BLaER1 treated with 17β-estradiol and CSF1 and Interleukin-3, amounts not matched to agents 10 nM and 100 nM (cell line): ENCODE data around the gene GGT1.
"Not testable (repeated sequence)": the region's sequence is repeated elsewhere in the genome, so short reads cannot be mapped to it uniquely, and the experiment has no call there.

Experiments
- H3K27ac ChIP-seq, 11 experiments: shearing (Covaris generic); formaldehyde crosslinking; 2 replicates each; pipeline ENCODE4 v1.8.1; 2022
- H3K27me3 ChIP-seq, 11 experiments: shearing (Covaris generic); formaldehyde crosslinking; 2 replicates each; pipeline ENCODE4 v1.8.1; 2022
- H3K36me3 ChIP-seq, 11 experiments: shearing (Covaris generic); formaldehyde crosslinking; 2 replicates each; pipeline ENCODE4 v1.8.1; 2022
- H3K4me1 ChIP-seq, 10 experiments: shearing (Covaris generic); formaldehyde crosslinking; 2 replicates each; pipeline ENCODE4 v1.8.1; 2022
- H3K4me2 ChIP-seq, 11 experiments: shearing (Covaris generic); formaldehyde crosslinking; 2 replicates each; pipeline ENCODE4 v1.8.1; 2022
- H3K4me3 ChIP-seq, 10 experiments: shearing (Covaris generic); formaldehyde crosslinking; 2 replicates each; pipeline ENCODE4 v1.8.1; 2022
- H3K9ac ChIP-seq, 11 experiments: shearing (Covaris generic); formaldehyde crosslinking; 2 replicates each; pipeline ENCODE4 v1.8.1; 2022
- H3K9me3 ChIP-seq, 11 experiments: shearing (Covaris generic); formaldehyde crosslinking; replicated peaks in 1 of 11; 2 replicates each; pipeline ENCODE4 v1.8.1; 2022
- H4K20me1 ChIP-seq, 11 experiments: shearing (Covaris generic); formaldehyde crosslinking; 2 replicates each; pipeline ENCODE4 v1.8.1; 2022
- Cebpa-rat ChIP-seq, 11 experiments: shearing (Covaris generic); IDR thresholded peaks; 2 replicates each; pipeline ENCODE4 v1.8.1; 2022

The GGT1 gene

GRCh38 chr22:24602847-24603769 lies at the start of gene GGT1:
GGT1 (plus strand) TSS chr22:24603193; CDS start chr22:24611082, 7,889 bp downstream.
- peak within 1 kb of the TSS in 7 of 11 experiments; percentile 31 to 77 (median 59); a peak in 11 of 22 replicates for H3K27ac ChIP-seq
- peaks cover 31 to 49% (median 40%) of the 10 kb centered on the region in 10 experiments for H3K4me1 ChIP-seq
- not testable (repeated sequence) for H3K4me3 ChIP-seq, H3K36me3 ChIP-seq, H3K9me3 ChIP-seq, H4K20me1 ChIP-seq, H3K27me3 ChIP-seq
- peak within 1 kb of the TSS; percentile 53 to 81 (median 65); a peak in 19 of 22 replicates for H3K4me2 ChIP-seq
- H3K9ac ChIP-seq, result peak within 1 kb of the TSS in 3 of 11 experiments; percentile 15 to 33 (median 32); a peak in 1 of 22 replicates

- Histone ChIP-seq H3K27ac (peak overlapping the region; percentile 90 to 98 (median 96); a peak in 21 of 22 replicates), H3K4me2 (peak overlapping the region; percentile 92 to 100 (median 98)), H3K27me3 (no peaks in the 10 kb centered on the region), H4K20me1 (peaks cover 52 to 89% (median 81%) of the 10 kb centered on the region in 11 experiments; a peak in 21 of 22 replicates), H3K4me1 (peaks cover 56 to 77% (median 64%) of the 10 kb centered on the region in 10 experiments), H3K36me3 (peaks cover 35 to 58% (median 53%) of the 10 kb centered on the region in 11 experiments), H3K4me3 (peak overlapping the region; percentile 86 to 99 (median 98)), H3K9me3 (no peaks in the 10 kb centered on the region), H3K9ac (peak overlapping the region; percentile 89 to 99 (median 98))
- TF ChIP-seq Cebpa-rat (IDR thresholded peaks at IDR 0.05), result no peak
Measured at GRCh38 chr22:24553597-24554312, 49.2 kb upstream of the GGT1 start.

- Histone ChIP-seq H3K9ac (peak within 1 kb of the TSS; percentile 89 to 99 (median 98)), H3K4me1 (peaks cover 64 to 79% (median 72%) of the 10 kb centered on the region in 10 experiments), H3K4me2 (peak within 1 kb of the TSS; percentile 96 to 100 (median 98)), H3K27me3 (no peaks in the 10 kb centered on the region), H3K4me3 (peak within 1 kb of the TSS; percentile 86 to 99 (median 98)), H3K36me3 (peaks cover 36 to 58% (median 53%) of the 10 kb centered on the region in 11 experiments), H3K9me3 (no peaks in the 10 kb centered on the region), H4K20me1 (peaks cover 52 to 89% (median 81%) of the 10 kb centered on the region in 11 experiments; a peak in 21 of 22 replicates), H3K27ac (peak within 1 kb of the TSS; percentile 95 to 100 (median 98))
- TF ChIP-seq Cebpa-rat (IDR thresholded peaks at IDR 0.05), result no peak
Measured at GRCh38 chr22:24554313-24555164, 48.5 kb upstream of the GGT1 start, which contains the start of gene GUCD1. GUCD1 (minus strand) TSS chr22:24555138; CDS start chr22:24554991, 147 bp downstream.

- Histone ChIP-seq H3K36me3 (peaks cover 40 to 58% (median 53%) of the 10 kb centered on the region in 11 experiments), H3K9me3 (no peaks in the 10 kb centered on the region), H3K4me3 (peak within 1 kb of the TSS; percentile 86 to 99 (median 98)), H3K27ac (peak within 1 kb of the TSS; percentile 95 to 100 (median 98)), H3K9ac (peak within 1 kb of the TSS; percentile 89 to 99 (median 98)), H3K27me3 (no peaks in the 10 kb centered on the region), H3K4me1 (peaks cover 66 to 72% (median 69%) of the 10 kb centered on the region in 10 experiments), H3K4me2 (peak within 1 kb of the TSS; percentile 96 to 100 (median 98)), H4K20me1 (peaks cover 48 to 89% (median 81%) of the 10 kb centered on the region in 11 experiments; a peak in 21 of 22 replicates)
- no peak for TF ChIP-seq Cebpa-rat (IDR thresholded peaks at IDR 0.05)
Measured at GRCh38 chr22:24555165-24556039, 47.6 kb upstream of the GGT1 start, which contains the start of gene SNRPD3. SNRPD3 (plus strand) TSS chr22:24555999; CDS start chr22:24557675, 1,676 bp downstream.

- peaks cover 52 to 89% (median 83%) of the 10 kb centered on the region in 11 experiments for H4K20me1 ChIP-seq
- H3K4me2 ChIP-seq, result peak overlapping the region in 7 of 11 experiments; percentile 1 to 96 (median 7); a peak in 5 of 22 replicates
- H3K9ac ChIP-seq, result peak overlapping the region in 6 of 11 experiments; percentile 21 to 41 (median 28); a peak in 7 of 22 replicates
- H3K9me3 ChIP-seq, result no peaks in the 10 kb centered on the region
- H3K4me1 ChIP-seq, result peaks cover 30 to 43% (median 33%) of the 10 kb centered on the region in 10 experiments
- H3K4me3 ChIP-seq, result no peak overlapping the region
- TF ChIP-seq Cebpa-rat (IDR thresholded peaks at IDR 0.05), result no peak
- H3K36me3 ChIP-seq, result peaks cover 61 to 77% (median 75%) of the 10 kb centered on the region in 11 experiments
- H3K27ac ChIP-seq, result no peak overlapping the region
- H3K27me3 ChIP-seq, result no peaks in the 10 kb centered on the region
Measured at GRCh38 chr22:24559471-24559870, 43.5 kb upstream of the GGT1 start.

- Histone ChIP-seq H4K20me1 (peaks cover 90 to 100% (median 100%) of the 10 kb centered on the region in 11 experiments), H3K9me3 (no peaks in the 10 kb centered on the region), H3K27me3 (no peaks in the 10 kb centered on the region), H3K4me1 (peaks cover 13 to 25% (median 15%) of the 10 kb centered on the region in 10 experiments; a peak in 18 of 20 replicates), H3K4me3 (no peak overlapping the region), H3K36me3 (peaks cover 87 to 100% (median 100%) of the 10 kb centered on the region in 11 experiments), H3K4me2 (no peak overlapping the region), H3K9ac (peak overlapping the region in 4 of 11 experiments; percentile 5 to 36 (median 22); a peak in 1 of 22 replicates), H3K27ac (no peak overlapping the region)
- TF ChIP-seq Cebpa-rat (IDR thresholded peaks at IDR 0.05), result no peak
Measured at GRCh38 chr22:24563246-24563645, 39.7 kb upstream of the GGT1 start.

- Histone ChIP-seq H3K9me3 (no peaks in the 10 kb centered on the region), H3K4me1 (peaks cover 2 to 13% (median 3%) of the 10 kb centered on the region in 10 experiments; a peak in 13 of 20 replicates), H3K27me3 (no peaks in the 10 kb centered on the region), H3K9ac (peak overlapping the region in 5 of 11 experiments; percentile 3 to 26 (median 16); a peak in 4 of 22 replicates), H3K4me2 (no peak overlapping the region), H4K20me1 (peaks cover 78 to 100% (median 99%) of the 10 kb centered on the region in 11 experiments), H3K4me3 (no peak overlapping the region), H3K27ac (no peak overlapping the region), H3K36me3 (peaks cover 87 to 100% (median 100%) of the 10 kb centered on the region in 11 experiments)
- no peak for TF ChIP-seq Cebpa-rat (IDR thresholded peaks at IDR 0.05)
Measured at GRCh38 chr22:24564376-24565058, 38.5 kb upstream of the GGT1 start.
